GM19452 (cell line): ENCODE data around the gene GREB1L.
"Not testable (repeated sequence)": the region's sequence is repeated elsewhere in the genome, so short reads cannot be mapped to it uniquely, and the experiment has no call there.

ENCODE experiments used
- ATAC-seq: cut with Tn5 transposase; IDR thresholded peaks from one replicate; pipeline ENCODE4 v1.9.1; 2021; ENCODE audit not compliant: unreplicated experiment

The GREB1L gene

GRCh38 chr18:21363348-21363747 is 121.3 kb downstream of the GREB1L start:
- no peak for ATAC-seq

DNA sequence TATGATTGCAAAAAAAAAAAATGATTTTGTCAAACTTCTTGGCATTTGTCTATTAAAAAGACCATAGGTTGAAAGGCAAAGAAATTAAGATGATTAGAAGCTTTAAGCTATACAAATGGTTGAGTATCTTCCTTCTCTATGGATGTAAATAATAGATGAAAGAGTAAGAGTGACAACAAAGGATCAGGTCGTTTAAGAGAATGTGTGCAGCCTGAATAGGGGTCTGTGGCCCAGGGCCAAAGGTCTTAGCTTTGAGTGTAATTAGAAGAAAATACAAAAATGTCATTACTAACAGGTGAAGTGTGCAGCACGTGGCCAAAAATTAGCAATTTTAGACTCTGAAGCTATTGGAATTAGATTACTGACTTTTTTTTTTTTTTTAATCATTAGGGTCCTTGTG is 122.4 kb downstream of the GREB1L start:
- no peak for ATAC-seq

GRCh38 chr18:21366896-21367295 is 124.9 kb downstream of the GREB1L start:
- no peak for ATAC-seq

DNA sequence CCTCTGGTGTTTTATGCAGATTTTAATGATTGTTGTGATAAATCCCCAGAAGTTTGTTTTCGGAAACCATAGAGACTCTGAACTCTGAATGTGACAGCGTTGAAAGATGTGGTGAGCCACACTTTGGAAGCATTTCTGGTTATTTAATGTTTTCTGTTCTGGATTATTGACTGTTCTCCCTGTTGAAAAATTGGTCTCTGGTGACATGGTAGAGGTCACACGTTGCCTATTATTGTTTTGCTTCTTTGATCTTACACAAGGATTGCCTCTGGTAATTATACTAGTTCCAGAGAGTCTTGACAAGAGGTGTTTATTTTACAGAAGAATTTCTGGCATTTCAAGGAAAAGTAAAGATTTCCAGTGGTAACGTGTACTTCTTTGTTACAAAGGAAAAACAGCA is 127.1 kb downstream of the GREB1L start:
- no peak for ATAC-seq

DNA sequence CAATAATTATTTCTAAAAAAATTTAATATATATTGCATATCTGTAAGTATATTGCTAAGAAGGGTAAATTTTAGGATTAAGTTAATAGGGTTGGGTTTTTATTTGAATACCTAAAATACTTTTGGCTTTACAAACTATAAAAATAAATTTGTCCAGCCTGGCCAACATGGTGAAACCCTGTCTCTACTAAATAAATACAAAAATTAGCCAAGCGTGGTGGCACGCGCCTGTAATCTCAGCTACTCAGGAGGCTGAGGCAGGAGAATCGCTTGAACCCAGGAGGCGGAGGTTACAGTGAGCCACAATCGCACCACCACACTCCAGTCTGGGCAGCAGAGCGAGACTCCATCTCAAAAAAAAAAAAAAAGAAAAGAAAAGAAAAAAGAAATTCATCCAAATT is 127.6 kb downstream of the GREB1L start:
- not testable (repeated sequence) for ATAC-seq

DNA sequence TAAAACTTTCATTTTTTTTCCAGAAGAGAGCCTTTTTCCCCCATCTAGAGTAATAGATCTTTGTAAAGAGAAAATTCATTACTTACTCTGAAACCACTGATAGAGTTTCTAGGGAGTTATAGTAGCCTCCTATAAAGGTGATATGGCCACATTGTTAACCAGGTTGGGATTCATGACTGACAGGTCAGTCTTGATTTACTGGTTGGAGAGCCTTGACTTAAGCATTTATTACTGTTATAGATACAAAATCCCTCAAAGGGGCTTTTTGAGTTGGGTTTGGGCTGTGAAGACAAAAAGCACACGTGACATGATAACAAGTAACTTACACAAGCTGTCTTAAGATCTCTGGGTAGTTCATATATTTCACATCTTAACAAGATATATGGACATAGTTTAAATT is 141.0 kb downstream of the GREB1L start:
- no peak for ATAC-seq

GRCh38 chr18:21386523-21387240 is 144.7 kb downstream of the GREB1L start:
- ATAC-seq, result no peak

GRCh38 chr18:21387886-21388285 is 145.9 kb downstream of the GREB1L start:
- ATAC-seq, result no peak

DNA sequence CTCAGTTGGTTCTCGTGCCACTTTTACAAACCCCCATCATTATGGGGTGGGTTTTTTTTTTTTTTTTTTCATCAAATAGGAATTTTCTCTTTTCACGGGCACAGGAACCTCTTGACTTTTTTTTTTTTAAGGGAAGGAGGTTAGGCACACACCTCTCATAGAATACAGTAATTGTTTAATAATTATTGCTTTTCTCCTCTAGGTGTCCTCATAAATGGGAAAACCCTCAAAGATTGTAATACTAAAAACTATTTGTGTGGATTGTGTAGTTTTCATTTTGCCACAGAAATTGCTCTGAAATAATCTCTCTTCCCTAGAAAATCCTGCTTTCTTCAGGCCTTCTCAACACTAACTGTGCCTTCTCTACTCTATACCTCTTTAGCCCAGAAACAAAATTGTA is 147.3 kb downstream of the GREB1L start:
- ATAC-seq, result no peak

DNA sequence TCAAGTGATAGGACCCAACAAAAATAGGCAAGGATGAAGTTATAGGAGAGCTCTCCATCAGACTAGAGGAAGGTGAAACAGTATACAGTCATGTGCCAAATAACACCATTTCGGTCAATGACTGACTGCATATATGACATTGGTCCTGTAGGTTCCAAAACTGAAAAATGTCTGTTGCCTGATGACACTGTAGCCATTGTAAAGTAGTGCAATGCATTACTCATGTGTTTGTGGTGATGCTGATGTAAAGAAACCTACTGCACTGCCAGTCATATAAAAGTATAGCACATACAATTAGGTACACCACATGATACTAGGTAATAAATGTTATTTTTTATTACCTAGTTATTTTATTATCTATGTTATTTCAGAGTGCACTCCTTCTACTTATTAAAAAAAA is 147.9 kb downstream of the GREB1L start:
- ATAC-seq, result no peak

GRCh38 chr18:21391074-21391673 is 149.1 kb downstream of the GREB1L start:
- no peak for ATAC-seq

DNA sequence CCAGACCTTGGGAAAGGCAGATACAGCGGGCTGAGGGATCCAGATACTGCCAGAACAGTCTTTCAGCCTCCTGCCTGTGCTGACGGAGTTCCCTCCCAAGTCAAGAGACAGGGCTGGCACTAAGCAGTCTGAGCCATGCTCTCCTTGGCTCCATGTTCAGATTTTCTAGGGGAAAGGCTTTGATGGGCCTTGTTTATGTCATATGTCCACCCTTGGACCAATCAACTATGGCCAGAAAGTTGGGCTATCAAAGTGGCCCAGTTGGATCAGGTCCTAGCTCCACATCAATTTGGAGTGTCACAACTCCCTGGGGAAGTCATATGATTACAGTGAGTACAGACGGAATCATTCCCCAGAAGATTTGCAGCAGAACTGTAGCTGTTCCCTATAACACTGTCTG is 152.0 kb downstream of the GREB1L start:
- no peak for ATAC-seq

- ATAC-seq, result no peak
These were observed 156.1 kb downstream of the GREB1L start for GRCh38 chr18:21398121-21398520.

- no peak for ATAC-seq
These were observed 160.2 kb downstream of the GREB1L start for GRCh38 chr18:21402272-21402671.

DNA sequence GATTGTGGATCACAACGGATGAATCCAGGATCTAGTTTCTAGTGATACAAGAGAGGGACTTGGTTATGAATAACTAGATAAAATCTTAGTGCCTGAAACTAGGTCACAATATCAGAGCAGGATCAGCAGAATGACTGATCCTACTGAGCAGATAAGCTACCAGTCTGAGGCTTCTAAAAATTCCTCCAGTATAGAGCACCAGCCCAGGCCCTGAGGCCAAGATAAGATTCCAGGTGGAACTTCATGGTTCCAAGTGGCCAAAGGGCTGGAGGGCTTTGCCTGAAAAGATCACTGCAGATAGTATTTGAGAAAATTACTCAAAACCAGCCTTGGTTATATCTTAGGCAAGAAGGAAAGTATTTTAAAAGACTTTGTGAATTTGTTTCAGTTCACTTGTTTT is 162.4 kb downstream of the GREB1L start:
- ATAC-seq, result no peak

GRCh38 chr18:21406116-21406515 is 164.1 kb downstream of the GREB1L start:
- ATAC-seq, result no peak

- no peak for ATAC-seq
These were observed 166.6 kb downstream of the GREB1L start for GRCh38 chr18:21408681-21409080.

- no peak for ATAC-seq
These were observed 191.4 kb downstream of the GREB1L start for GRCh38 chr18:21433436-21433835.

GRCh38 chr18:21439431-21439846 is 197.4 kb downstream of the GREB1L start:
- ATAC-seq, result no peak

GRCh38 chr18:21441670-21442069 is 199.6 kb downstream of the GREB1L start:
- ATAC-seq, result no peak

GRCh38 chr18:21443776-21444464 is 201.9 kb downstream of the GREB1L start:
- ATAC-seq, result no peak

- ATAC-seq, result no peak
These were observed 202.6 kb downstream of the GREB1L start for GRCh38 chr18:21444465-21445212.
